SK-N-DZ (cell line): Measurements from ENCODE around the gene RNF217.

ENCODE experiments used
- DNase-seq: peaks from one replicate; pipeline ENCODE4 v3.0.0-alpha.2; 2015; ENCODE audit warnings: low spot score

RNF217 gene

DNA sequence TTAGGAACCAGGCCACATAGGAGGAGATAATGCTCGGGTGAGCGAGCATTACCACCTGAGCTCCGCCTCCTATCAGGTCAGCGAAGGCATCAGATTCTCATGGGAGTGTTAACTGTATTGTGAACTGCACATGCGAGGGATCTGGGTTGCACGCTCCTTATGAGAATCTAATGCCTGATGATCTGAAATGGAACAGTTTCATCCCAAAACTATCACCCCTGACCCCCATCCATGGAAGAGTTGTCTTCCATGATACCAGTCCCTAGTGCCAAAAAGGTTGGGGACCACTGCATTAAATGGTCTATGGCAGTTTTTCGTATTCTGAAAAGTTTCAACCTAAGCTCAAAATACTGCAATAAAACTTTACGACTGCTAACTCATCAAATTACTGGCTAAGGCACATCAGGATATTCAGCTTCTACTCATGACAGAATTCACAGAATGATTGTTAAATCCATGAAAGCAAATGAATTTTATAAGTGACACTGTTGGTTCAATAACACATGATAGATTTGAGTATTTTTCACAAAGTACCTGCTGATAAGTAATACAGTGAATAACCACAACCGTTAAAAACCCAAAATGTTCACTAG lies 25.9 kb downstream of the RNF217 start:
- no peak for DNase-seq

- no peak for DNase-seq
Measured at GRCh38 chr6:124989136-124989983, 27.1 kb downstream of the RNF217 start.

- DNase-seq, result no peak
Measured at GRCh38 chr6:124990988-124991387, 28.8 kb downstream of the RNF217 start.

- no peak for DNase-seq
Measured at GRCh38 chr6:124991764-124992295, 29.6 kb downstream of the RNF217 start.

DNA sequence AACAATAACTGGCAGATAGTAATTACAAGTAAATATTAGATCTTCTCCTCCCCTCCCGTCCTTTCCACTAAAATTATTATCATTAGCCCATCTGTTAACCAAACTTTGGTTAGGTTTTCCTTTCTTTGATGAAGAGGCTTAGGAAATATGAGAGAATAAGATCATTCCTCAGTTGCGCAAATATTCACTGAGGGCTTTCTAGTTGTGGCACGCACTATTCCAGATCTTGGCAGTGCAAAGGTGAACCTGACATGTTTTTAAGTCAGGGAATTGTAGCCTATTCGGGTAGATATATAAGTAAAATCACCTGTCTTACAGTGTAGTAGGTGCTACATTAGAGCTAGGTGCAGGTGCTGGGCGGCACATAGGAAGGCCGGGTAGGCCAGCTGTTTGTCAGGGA lies 31.1 kb downstream of the RNF217 start:
- no peak for DNase-seq

DNA sequence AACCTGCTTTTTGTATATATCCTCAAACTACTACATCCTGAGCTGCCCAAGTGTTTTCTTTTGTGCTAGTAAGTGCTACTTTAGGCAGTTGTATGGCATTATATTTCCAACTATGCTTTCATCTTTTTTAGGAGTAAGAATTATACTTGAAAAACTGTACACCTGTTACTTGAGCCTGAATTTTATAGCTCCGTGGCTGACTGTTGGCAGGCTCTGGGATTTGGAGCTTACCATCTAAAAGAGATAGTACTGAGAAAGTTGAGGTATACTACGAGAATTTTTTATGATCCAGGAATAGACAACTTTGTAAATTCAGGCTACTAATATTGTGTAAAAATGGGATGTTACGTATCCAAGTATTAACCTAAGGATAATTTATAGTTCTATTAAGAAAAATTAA lies 32.4 kb downstream of the RNF217 start:
- DNase-seq, result no peak

DNA sequence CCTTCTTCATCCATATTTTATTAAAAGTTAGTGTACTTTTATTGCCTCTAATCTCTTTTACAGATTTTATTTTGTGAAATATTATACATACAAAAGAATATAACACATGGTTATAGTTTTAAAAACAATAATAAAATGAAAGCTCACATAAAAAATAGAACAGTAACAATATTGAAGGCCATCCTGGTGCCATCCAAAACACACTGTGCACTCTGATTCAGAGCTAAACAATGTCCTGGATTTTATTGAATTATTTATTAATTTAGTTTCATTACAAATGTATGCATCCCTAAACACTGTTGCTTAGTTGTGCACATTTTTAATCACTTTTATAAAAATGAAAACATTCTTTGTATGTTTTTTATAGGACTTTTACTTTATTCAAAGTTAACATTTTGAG lies 32.9 kb downstream of the RNF217 start:
- DNase-seq, result no peak

DNA sequence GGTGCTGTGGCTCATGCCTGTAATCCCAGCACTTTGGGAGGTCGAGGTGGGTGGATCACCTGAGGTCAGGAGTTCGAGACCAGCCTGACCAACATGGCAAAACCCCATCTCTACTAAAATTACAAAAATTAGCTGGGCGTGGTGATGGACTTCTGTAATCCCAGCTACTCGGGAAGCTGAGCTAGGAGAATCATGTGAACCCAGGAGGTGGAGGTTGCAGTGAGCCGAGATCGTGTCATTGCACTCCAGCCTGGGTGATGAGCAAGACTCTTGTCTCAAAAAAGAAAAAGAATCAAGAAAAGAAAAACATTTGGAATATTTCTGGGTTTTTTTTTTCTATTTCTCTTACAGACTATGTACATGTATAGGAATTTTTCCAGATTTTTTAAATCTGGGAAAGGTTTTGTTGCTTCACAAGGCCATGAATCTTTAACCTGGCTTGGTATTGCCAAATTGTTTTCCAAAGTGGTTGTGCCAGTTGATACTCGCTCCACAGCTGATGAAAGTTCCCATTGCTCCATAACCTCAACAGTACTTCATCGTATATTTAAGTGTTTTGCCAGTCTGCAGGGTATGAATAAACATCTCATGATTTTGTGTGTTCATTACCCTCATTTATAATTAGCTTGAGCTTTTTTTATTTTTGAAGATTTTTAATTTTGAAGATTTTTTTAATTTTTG lies 33.5 kb downstream of the RNF217 start:
- no peak for DNase-seq

DNA sequence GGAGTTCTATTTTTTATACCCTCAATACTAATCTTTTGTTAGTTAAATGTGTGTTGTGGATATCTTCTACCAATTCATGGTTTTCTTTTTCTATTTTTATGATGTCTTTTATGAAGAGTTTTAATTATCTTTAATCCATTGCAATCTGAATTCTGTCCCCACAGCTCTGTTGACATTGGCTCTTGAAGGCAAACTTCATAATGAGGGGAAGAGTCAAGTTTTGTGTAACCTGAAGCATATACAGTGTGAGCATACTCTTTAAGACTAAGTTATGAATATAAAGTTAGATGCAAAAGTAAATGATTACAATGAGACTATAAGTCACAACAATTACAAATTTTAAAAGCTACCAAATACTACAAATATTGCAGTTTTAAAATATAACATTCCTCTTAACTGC lies 34.2 kb downstream of the RNF217 start:
- no peak for DNase-seq

GRCh38 chr6:124997196-124997875 lies 35.1 kb downstream of the RNF217 start:
- no peak for DNase-seq

DNA sequence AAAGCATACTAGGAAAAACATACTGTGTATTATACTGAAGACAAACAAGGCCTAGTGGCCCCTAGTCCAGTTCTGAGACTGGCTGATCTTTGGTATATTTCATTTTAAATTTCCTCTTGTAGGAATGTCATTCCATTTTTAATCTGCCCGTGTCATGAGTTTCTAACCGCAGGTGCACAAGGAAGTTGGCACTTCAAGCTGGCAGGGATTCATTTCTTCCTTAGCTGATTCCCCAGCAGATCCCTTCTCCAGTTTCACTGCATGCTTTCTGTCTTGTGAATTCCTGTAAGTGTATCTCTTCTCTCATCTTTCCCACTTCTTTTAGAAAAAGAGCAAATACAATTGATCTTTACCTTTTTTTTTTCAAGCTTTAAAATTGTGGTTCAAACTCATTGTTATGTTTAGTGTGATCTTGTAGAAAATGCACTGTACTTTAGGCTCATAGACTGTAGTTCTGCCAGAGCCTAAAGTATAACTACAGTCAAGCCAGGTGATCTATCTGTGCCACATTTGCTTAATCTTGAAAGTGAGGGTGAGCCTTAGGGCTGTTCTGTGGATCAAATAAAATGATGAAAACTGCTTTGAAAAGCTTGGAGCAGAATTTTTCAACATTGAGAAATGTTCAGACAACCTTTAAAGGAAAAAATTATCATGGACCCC lies 37.0 kb downstream of the RNF217 start:
- no peak for DNase-seq

- DNase-seq, result no peak
Measured at GRCh38 chr6:125001684-125002405, 39.6 kb downstream of the RNF217 start.

DNA sequence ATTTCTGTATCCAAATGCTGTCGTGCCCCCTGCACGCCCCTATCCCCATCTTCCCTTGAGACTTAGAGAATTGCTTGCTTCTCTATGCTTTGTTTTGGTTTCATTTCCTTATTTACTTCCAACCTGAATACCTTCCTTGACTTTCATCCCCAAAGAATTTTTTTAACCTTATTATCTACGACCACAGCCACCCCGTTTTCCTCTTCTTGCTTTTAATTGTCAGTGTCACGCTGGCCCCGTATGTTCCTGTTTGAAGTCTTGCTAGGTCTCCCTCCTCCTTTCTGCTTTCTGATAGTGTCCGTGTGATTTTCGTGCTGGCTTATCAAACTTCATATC lies 40.1 kb downstream of the RNF217 start:
- no peak for DNase-seq

- DNase-seq, result no peak
Measured at GRCh38 chr6:125003070-125003469, 40.8 kb downstream of the RNF217 start.

GRCh38 chr6:125004198-125004597 lies 42.0 kb downstream of the RNF217 start:
- no peak for DNase-seq

- DNase-seq, result no peak
Measured at GRCh38 chr6:125004797-125005595, 42.8 kb downstream of the RNF217 start.

DNA sequence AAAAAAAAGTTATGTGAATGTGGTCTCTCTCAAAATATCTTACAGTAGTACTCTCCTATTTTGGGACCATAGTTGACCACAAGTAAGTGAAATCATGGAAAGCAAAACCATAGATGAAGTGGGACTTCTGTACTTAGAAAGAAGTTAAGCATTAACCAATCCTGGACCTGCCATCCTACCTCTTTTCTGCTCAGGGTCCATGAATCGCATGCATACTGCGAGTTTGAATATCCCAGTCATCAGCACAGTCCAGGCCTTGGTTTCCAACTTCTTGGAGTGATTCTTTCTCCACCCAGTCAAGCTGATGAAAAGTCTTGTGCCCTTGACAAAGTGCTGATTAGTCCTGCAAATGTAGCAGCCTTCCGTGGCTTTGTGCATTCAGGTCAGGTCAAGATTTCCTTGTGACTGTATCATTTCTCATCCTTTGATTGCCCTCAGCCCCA lies 46.0 kb downstream of the RNF217 start:
- no peak for DNase-seq

GRCh38 chr6:125008957-125009356 lies 46.7 kb downstream of the RNF217 start:
- DNase-seq, result no peak

- no peak for DNase-seq
Measured at GRCh38 chr6:125009578-125009977, 47.3 kb downstream of the RNF217 start.
